Loucy (cell line): ENCODE measurements around the gene DLG2.

Experiments
- H2AFZ ChIP-seq: fragments of 200-600 bp; sonication (generic); 2 replicates; pipeline ENCODE4 v1.6.0; 2016; ENCODE audit warnings: antibody characterized with exemption, mild to moderate bottlenecking, low read length, moderate library complexity
- H3F3A ChIP-seq: fragments of 200-600 bp; 2 replicates; pipeline ENCODE4 v1.6.0; 2016; ENCODE audit warnings: antibody characterized with exemption, low read depth, mild to moderate bottlenecking
- H3K27me3 ChIP-seq: fragments of 200-600 bp; sonication (generic); 2 replicates; pipeline ENCODE4 v1.6.1; 2014; ENCODE audit warnings: low read length, mild to moderate bottlenecking; ENCODE audit not compliant: insufficient read depth, poor library complexity, severe bottlenecking
- H3K36me3 ChIP-seq: fragments of 200-600 bp; sonication (generic); 2 replicates; pipeline ENCODE4 v1.6.1; 2016; ENCODE audit warnings: low read length; ENCODE audit not compliant: insufficient read depth
- H3K4me1 ChIP-seq: fragments of 200-600 bp; sonication (generic); 2 replicates; pipeline ENCODE4 v1.5.1; 2014; ENCODE audit warnings: low read length, mild to moderate bottlenecking; ENCODE audit not compliant: insufficient read depth, poor library complexity, severe bottlenecking
- H3K4me2 ChIP-seq: fragments of 200-600 bp; sonication (generic); 2 replicates; pipeline ENCODE4 v1.6.0; 2014; ENCODE audit warnings: antibody characterized with exemption, low read length, low read depth, mild to moderate bottlenecking; ENCODE audit not compliant: poor library complexity, severe bottlenecking
- H3K4me3 ChIP-seq: fragments of 200-600 bp; sonication (generic); 2 replicates; pipeline ENCODE4 v1.5.1; 2014; ENCODE audit warnings: low read length, mild to moderate bottlenecking, mixed read lengths; ENCODE audit not compliant: poor library complexity, severe bottlenecking
- H3K79me2 ChIP-seq: fragments of 200-600 bp; sonication (generic); 2 replicates; pipeline ENCODE4 v1.6.1; 2014; ENCODE audit warnings: low read length; ENCODE audit not compliant: insufficient read depth
- H3K9ac ChIP-seq: fragments of 200-600 bp; sonication (generic); 2 replicates; pipeline ENCODE4 v1.6.0; 2014; ENCODE audit warnings: mild to moderate bottlenecking, low read depth, low read length, moderate library complexity; ENCODE audit not compliant: poor library complexity, severe bottlenecking
- H3K9me2 ChIP-seq: fragments of 200-600 bp; sonication (generic); replicated peaks from 2 replicates; pipeline ENCODE4 v1.6.1; 2016; ENCODE audit warnings: low read depth, low read length, mixed read lengths
- H3K9me3 ChIP-seq: fragments of 200-600 bp; sonication (generic); 2 replicates; pipeline ENCODE4 v1.6.1; 2014; ENCODE audit warnings: mild to moderate bottlenecking, antibody characterized with exemption, low read length, low read depth; ENCODE audit not compliant: insufficient read depth
- H4K20me1 ChIP-seq: fragments of 200-600 bp; sonication (generic); 2 replicates; pipeline ENCODE4 v1.6.0; 2014; ENCODE audit warnings: antibody characterized with exemption, low read length, mild to moderate bottlenecking; ENCODE audit not compliant: insufficient read depth, poor library complexity, severe bottlenecking
- EZH2phosphoT487 ChIP-seq: fragments of 200-600 bp; IDR thresholded peaks from 2 replicates; pipeline ENCODE4 v1.6.1; 2018; ENCODE audit warnings: antibody characterized with exemption, mild to moderate bottlenecking, moderate library complexity, borderline replicate concordance
- TF ChIP-seq, protein P1 (sequence below): fragments of 200-600 bp; sonication (generic); conservative IDR thresholded peaks from 2 replicates; pipeline ENCODE4 v1.5.1; 2014; ENCODE audit warnings: mild to moderate bottlenecking, antibody characterized with exemption, low read length

The DLG2 gene

DNA sequence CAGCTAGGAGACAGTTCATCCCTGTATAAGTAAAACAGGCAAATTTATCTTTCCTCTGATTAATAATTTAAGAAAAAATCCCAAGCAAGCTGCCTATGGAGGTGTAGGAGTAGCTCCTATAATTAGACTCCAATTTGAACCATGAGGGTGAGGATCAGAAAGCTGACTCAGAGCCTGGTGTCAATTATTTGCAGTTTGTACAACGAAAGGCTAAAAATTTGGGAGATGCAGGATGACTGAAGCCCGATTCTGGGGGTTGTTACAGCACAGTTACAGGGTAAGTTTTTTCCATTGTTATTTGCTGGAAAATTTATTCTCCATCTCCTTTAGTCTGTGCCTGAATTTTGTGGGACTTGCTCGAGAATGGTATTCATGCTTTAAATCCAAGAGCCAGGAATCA, 1981.6 kb downstream of the DLG2 start:
- no peak for TF ChIP-seq EZH2phosphoT487
- TF ChIP-seq, protein P1, sequence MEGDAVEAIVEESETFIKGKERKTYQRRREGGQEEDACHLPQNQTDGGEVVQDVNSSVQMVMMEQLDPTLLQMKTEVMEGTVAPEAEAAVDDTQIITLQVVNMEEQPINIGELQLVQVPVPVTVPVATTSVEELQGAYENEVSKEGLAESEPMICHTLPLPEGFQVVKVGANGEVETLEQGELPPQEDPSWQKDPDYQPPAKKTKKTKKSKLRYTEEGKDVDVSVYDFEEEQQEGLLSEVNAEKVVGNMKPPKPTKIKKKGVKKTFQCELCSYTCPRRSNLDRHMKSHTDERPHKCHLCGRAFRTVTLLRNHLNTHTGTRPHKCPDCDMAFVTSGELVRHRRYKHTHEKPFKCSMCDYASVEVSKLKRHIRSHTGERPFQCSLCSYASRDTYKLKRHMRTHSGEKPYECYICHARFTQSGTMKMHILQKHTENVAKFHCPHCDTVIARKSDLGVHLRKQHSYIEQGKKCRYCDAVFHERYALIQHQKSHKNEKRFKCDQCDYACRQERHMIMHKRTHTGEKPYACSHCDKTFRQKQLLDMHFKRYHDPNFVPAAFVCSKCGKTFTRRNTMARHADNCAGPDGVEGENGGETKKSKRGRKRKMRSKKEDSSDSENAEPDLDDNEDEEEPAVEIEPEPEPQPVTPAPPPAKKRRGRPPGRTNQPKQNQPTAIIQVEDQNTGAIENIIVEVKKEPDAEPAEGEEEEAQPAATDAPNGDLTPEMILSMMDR = no peak

DNA sequence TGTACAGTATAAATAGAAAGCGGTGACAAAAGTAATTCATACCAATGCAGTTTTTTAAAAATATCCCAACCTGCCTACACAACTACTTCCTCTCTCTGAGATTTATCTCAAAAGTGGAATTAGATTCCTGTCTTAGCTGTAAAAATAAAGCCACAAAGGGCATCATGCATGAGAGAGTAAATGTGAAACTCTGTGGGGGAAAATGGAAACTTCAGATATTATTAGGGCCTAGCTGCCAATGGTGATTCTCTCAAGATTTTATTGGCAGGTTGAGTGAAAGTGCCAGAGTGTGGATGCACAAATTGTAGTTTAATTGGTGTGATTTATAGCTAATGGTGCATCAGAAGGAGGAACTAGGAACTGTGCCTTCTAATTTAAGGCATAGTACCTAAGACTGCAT, 1984.0 kb downstream of the DLG2 start:
- Histone ChIP-seq H3K9me2 (no peaks in the 10 kb centered on the region), H3K4me2 (no peak overlapping the region)

More for the DNA sequence above, 1981.6 kb downstream of the DLG2 start:
- H3K4me3 ChIP-seq = no peak overlapping the region
- no peaks in the 10 kb centered on the region for H4K20me1 ChIP-seq
- no peaks in the 10 kb centered on the region for H3K9me2 ChIP-seq
- no peak overlapping the region for H3K4me2 ChIP-seq
- no peak overlapping the region for H3K9ac ChIP-seq
- no peaks in the 10 kb centered on the region for H3K79me2 ChIP-seq
- H2AFZ ChIP-seq = no peak overlapping the region
- no peaks in the 10 kb centered on the region for H3K9me3 ChIP-seq
- H3F3A ChIP-seq = no peaks in the 10 kb centered on the region
- H3K4me1 ChIP-seq = no peaks in the 10 kb centered on the region
- no peaks in the 10 kb centered on the region for H3K36me3 ChIP-seq
- no peaks in the 10 kb centered on the region for H3K27me3 ChIP-seq

DNA sequence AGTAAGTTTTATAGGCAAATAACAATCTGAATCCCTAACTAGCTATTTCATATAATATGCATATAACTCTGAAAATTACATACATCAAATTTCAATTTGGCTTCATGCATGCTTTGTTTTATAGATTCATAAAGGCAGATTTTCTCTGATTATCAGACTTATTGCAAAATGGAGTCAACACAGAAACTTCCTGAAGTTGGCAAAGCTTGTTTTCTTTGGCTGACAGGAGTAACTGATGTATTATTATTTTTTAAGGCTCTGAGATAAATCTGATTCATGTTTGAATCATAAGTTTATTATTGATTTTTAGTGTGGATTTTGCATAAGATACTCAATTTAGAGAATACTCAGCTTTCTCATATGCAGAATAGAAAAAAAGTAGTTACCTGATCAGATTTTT, 1984.6 kb downstream of the DLG2 start:
- H3K4me2 ChIP-seq = no peak overlapping the region
- H2AFZ ChIP-seq = no peak overlapping the region
- H3K9me3 ChIP-seq = no peaks in the 10 kb centered on the region
- no peak for TF ChIP-seq EZH2phosphoT487
- H3K9me2 ChIP-seq = no peaks in the 10 kb centered on the region
- no peaks in the 10 kb centered on the region for H3F3A ChIP-seq
- no peak overlapping the region for H3K4me3 ChIP-seq
- H3K79me2 ChIP-seq = no peaks in the 10 kb centered on the region
- H3K27me3 ChIP-seq = no peaks in the 10 kb centered on the region
- no peaks in the 10 kb centered on the region for H3K36me3 ChIP-seq
- no peaks in the 10 kb centered on the region for H4K20me1 ChIP-seq
- no peak overlapping the region for H3K9ac ChIP-seq
- H3K4me1 ChIP-seq = no peaks in the 10 kb centered on the region

More for the DNA sequence above, 1984.0 kb downstream of the DLG2 start:
- no peaks in the 10 kb centered on the region for H3K27me3 ChIP-seq
- no peaks in the 10 kb centered on the region for H4K20me1 ChIP-seq
- H3K4me1 ChIP-seq = no peaks in the 10 kb centered on the region
- no peak overlapping the region for H2AFZ ChIP-seq
- H3K9me3 ChIP-seq = no peaks in the 10 kb centered on the region
- no peak overlapping the region for H3K9ac ChIP-seq
- no peak overlapping the region for H3K4me3 ChIP-seq
- no peaks in the 10 kb centered on the region for H3F3A ChIP-seq
- TF ChIP-seq, protein P1 = no peak
- no peak for TF ChIP-seq EZH2phosphoT487
- H3K79me2 ChIP-seq = no peaks in the 10 kb centered on the region
- H3K36me3 ChIP-seq = no peaks in the 10 kb centered on the region

DNA sequence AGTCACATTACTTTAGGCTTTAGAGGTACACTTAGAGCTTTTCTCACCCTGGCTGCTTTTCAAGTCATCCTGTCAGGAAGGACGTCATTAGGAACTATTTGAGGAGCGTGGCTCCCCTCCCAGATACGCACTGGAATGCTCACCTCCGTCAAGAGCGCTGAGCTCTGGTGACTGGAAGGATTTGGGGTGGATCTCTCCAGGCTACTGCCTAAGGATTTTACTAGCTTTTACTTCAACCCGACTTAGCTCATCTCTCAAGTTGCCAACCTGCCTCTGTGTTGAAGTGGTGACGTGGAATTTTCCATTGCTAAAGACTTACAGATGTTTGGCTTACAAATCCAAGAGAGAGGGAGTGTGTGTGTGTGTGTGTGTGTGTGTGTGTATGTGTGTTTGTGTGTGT, 1985.6 kb downstream of the DLG2 start:
- Histone ChIP-seq H3K4me3 (no peak overlapping the region), H3K4me2 (no peak overlapping the region), H3K9me3 (no peaks in the 10 kb centered on the region), H3K36me3 (no peaks in the 10 kb centered on the region), H3K9me2 (no peaks in the 10 kb centered on the region), H3F3A (no peaks in the 10 kb centered on the region), H4K20me1 (no peaks in the 10 kb centered on the region), H3K4me1 (no peaks in the 10 kb centered on the region), H3K27me3 (no peaks in the 10 kb centered on the region), H3K79me2 (no peaks in the 10 kb centered on the region), H3K9ac (no peak overlapping the region), H2AFZ (no peak overlapping the region)
- no peak for TF ChIP-seq EZH2phosphoT487
- TF ChIP-seq, protein P1 = no peak
